ENCODE measurements around the gene CCNY. TPM values are rescaled to one million over a fixed set of nuclear protein-coding genes. Genes with fewer than 3 reads are reported as not detected.
A peak's percentile ranks its signal among the peaks of the same experiment; 100 is the strongest.

Gene CCNY
- total and polyA plus RNA-seq, 9 donors: 48.0 to 99.6 (median 89.1) TPM

- no peaks in the 10 kb centered on the region for H3K36me3 ChIP-seq (ENCODE audit: control insufficient read depth, insufficient read depth, low read length)
- H3K27ac ChIP-seq (ENCODE audit: low read length): peak overlapping the region; percentile 85
- WGBS (ENCODE audit: insufficient coverage): 71% methylated on average over 9 of the region's 9 CpGs
- no peak for DNase-seq
- H3K9me3 ChIP-seq (replicated peaks; ENCODE audit: control insufficient read depth, low read depth, low read length): no peaks in the 10 kb centered on the region
- H3K4me3 ChIP-seq (ENCODE audit: low read length): no peak overlapping the region
- peaks cover 27% of the 10 kb centered on the region for H3K4me1 ChIP-seq (ENCODE audit: control insufficient read depth, insufficient read depth, low read length)
- H3K27me3 ChIP-seq (ENCODE audit: control insufficient read depth, insufficient read depth, low read length): no peaks in the 10 kb centered on the region
Measured at GRCh38 chr10:35378541-35379210, 42.4 kb downstream of the CCNY start.

GRCh38 chr10:35379226-35380137 is 43.2 kb downstream of the CCNY start:
- Histone ChIP-seq H3K27ac (ENCODE audit: low read length) (peak overlapping the region; percentile 93), H3K4me1 (ENCODE audit: control insufficient read depth, insufficient read depth, low read length) (peaks cover 27% of the 10 kb centered on the region), H3K9me3 (replicated peaks; ENCODE audit: control insufficient read depth, low read depth, low read length) (no peaks in the 10 kb centered on the region), H3K36me3 (ENCODE audit: control insufficient read depth, insufficient read depth, low read length) (no peaks in the 10 kb centered on the region), H3K27me3 (ENCODE audit: control insufficient read depth, insufficient read depth, low read length) (no peaks in the 10 kb centered on the region), H3K4me3 (ENCODE audit: low read length) (no peak overlapping the region)
- DNase-seq: peak; percentile 89
- WGBS (ENCODE audit: insufficient coverage): 58% methylated on average over 5 of the region's 11 CpGs

DNA sequence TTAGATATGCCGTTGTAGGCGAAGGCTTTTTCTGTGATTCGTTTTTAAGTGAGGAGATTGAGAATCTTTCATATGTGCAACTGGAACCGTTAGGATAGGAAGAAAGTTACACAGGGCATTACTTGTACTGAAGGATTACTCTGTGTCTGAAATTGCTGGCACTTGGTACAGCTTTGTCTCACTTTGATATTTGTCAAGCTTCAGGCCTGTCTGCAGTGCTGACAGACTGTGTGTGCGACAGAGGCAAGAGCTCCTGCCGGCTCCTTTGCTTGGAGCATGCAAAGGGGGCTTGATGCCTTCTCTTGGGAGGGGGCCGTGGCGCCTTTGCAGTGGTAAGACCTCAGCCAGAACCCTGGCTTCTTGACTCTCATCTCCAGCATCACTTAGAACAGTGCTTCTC is 45.8 kb downstream of the CCNY start:
- no peak overlapping the region for H3K27ac ChIP-seq (ENCODE audit: low read length)
- peaks cover 2% of the 10 kb centered on the region for H3K36me3 ChIP-seq (ENCODE audit: control insufficient read depth, insufficient read depth, low read length)
- 73% methylated on average over 6 of the region's 8 CpGs for WGBS (ENCODE audit: insufficient coverage)
- peaks cover 29% of the 10 kb centered on the region for H3K4me1 ChIP-seq (ENCODE audit: control insufficient read depth, insufficient read depth, low read length)
- no peaks in the 10 kb centered on the region for H3K27me3 ChIP-seq (ENCODE audit: control insufficient read depth, insufficient read depth, low read length)
- DNase-seq: no peak
- H3K9me3 ChIP-seq (replicated peaks; ENCODE audit: control insufficient read depth, low read depth, low read length): no peaks in the 10 kb centered on the region
- H3K4me3 ChIP-seq (ENCODE audit: low read length): no peak overlapping the region

- no peak for DNase-seq
- no peak overlapping the region for H3K27ac ChIP-seq (ENCODE audit: low read length)
- H3K4me1 ChIP-seq (ENCODE audit: control insufficient read depth, insufficient read depth, low read length): peaks cover 25% of the 10 kb centered on the region
- H3K9me3 ChIP-seq (replicated peaks; ENCODE audit: control insufficient read depth, low read depth, low read length): peaks cover 2% of the 10 kb centered on the region
- WGBS (ENCODE audit: insufficient coverage): 94% methylated on average over 6 of the region's 10 CpGs
- H3K27me3 ChIP-seq (ENCODE audit: control insufficient read depth, insufficient read depth, low read length): no peaks in the 10 kb centered on the region
- H3K4me3 ChIP-seq (ENCODE audit: low read length): no peak overlapping the region
- peaks cover 2% of the 10 kb centered on the region for H3K36me3 ChIP-seq (ENCODE audit: control insufficient read depth, insufficient read depth, low read length)
Measured at GRCh38 chr10:35384265-35384868, 48.1 kb downstream of the CCNY start.

DNA sequence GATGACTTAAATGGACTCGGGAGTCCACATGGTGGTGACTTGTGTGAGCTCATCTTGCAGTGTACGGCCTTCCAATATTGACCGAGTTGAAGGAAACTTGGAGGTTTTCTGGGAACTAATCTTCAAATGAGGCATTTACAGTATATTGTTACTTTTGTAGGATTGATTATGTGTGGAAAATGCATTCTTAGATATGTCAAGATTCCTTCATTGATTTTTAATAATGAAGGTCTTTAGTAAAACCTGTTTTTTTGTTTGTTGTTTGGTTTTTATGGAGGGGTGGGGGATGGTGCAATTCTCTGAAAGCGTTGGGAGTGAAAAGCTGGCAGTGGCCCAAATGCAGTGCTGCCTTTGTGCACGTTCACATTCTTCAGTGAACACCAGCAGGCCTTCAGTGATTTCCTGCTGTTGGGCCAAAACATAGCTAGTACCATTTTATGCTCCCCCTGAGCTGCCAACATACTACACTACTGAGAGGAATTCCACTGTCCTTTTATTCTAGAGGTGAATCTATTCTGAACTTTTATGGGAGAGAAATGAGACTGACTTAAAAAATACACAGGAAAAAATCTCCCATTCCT is 50.4 kb downstream of the CCNY start:
- peaks cover 9% of the 10 kb centered on the region for H3K9me3 ChIP-seq (replicated peaks; ENCODE audit: control insufficient read depth, low read depth, low read length)
- 66% methylated on average over 4 of the region's 5 CpGs for WGBS (ENCODE audit: insufficient coverage)
- peak; percentile 65 for DNase-seq
- no peaks in the 10 kb centered on the region for H3K27me3 ChIP-seq (ENCODE audit: control insufficient read depth, insufficient read depth, low read length)
- H3K4me1 ChIP-seq (ENCODE audit: control insufficient read depth, insufficient read depth, low read length): peaks cover 10% of the 10 kb centered on the region
- H3K4me3 ChIP-seq (ENCODE audit: low read length): no peak overlapping the region
- peak overlapping the region; percentile 43 for H3K27ac ChIP-seq (ENCODE audit: low read length)
- H3K36me3 ChIP-seq (ENCODE audit: control insufficient read depth, insufficient read depth, low read length): peaks cover 2% of the 10 kb centered on the region

GRCh38 chr10:35387768-35388167 is 51.5 kb downstream of the CCNY start:
- DNase-seq: peak; percentile 37
- 73% methylated on average over 2 of the region's 2 CpGs for WGBS (ENCODE audit: insufficient coverage)
- H3K36me3 ChIP-seq (ENCODE audit: control insufficient read depth, insufficient read depth, low read length): peaks cover 2% of the 10 kb centered on the region
- peaks cover 14% of the 10 kb centered on the region for H3K4me1 ChIP-seq (ENCODE audit: control insufficient read depth, insufficient read depth, low read length)
- H3K9me3 ChIP-seq (replicated peaks; ENCODE audit: control insufficient read depth, low read depth, low read length): peaks cover 9% of the 10 kb centered on the region
- peak overlapping the region; percentile 22 for H3K27ac ChIP-seq (ENCODE audit: low read length)
- H3K27me3 ChIP-seq (ENCODE audit: control insufficient read depth, insufficient read depth, low read length): no peaks in the 10 kb centered on the region
- H3K4me3 ChIP-seq (ENCODE audit: low read length): no peak overlapping the region

DNA sequence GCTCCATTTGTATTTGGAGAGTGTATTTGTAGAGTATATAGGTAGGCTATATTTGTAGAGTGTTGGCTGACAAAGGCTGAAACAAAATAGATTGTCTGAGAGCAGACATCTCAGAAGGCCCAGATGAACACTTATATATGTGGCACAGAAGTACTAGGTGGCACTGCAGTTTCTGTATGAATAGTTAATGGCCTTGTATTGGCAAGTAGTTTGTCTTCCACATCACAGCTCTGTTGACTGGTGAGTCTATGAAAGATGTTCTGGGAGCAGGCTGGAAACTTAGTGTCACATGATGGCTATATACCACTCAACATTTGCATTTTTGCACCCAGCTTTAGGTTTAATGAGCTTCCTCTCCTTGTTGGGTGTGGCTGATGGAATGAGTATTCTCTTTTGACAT is 51.9 kb downstream of the CCNY start:
- peaks cover 2% of the 10 kb centered on the region for H3K36me3 ChIP-seq (ENCODE audit: control insufficient read depth, insufficient read depth, low read length)
- DNase-seq: no peak
- H3K27me3 ChIP-seq (ENCODE audit: control insufficient read depth, insufficient read depth, low read length): no peaks in the 10 kb centered on the region
- peaks cover 9% of the 10 kb centered on the region for H3K9me3 ChIP-seq (replicated peaks; ENCODE audit: control insufficient read depth, low read depth, low read length)
- H3K4me1 ChIP-seq (ENCODE audit: control insufficient read depth, insufficient read depth, low read length): peaks cover 17% of the 10 kb centered on the region
- H3K4me3 ChIP-seq (ENCODE audit: low read length): no peak overlapping the region
- no peak overlapping the region for H3K27ac ChIP-seq (ENCODE audit: low read length)

- no peaks in the 10 kb centered on the region for H3K27me3 ChIP-seq (ENCODE audit: control insufficient read depth, insufficient read depth, low read length)
- peaks cover 2% of the 10 kb centered on the region for H3K36me3 ChIP-seq (ENCODE audit: control insufficient read depth, insufficient read depth, low read length)
- peaks cover 22% of the 10 kb centered on the region for H3K4me1 ChIP-seq (ENCODE audit: control insufficient read depth, insufficient read depth, low read length)
- WGBS (ENCODE audit: insufficient coverage): 67% methylated on average over 1 of the region's 1 CpG
- no peak overlapping the region for H3K27ac ChIP-seq (ENCODE audit: low read length)
- no peak overlapping the region for H3K4me3 ChIP-seq (ENCODE audit: low read length)
- DNase-seq: no peak
- H3K9me3 ChIP-seq (replicated peaks; ENCODE audit: control insufficient read depth, low read depth, low read length): peaks cover 9% of the 10 kb centered on the region
Measured at GRCh38 chr10:35388682-35389081, 52.4 kb downstream of the CCNY start.

DNA sequence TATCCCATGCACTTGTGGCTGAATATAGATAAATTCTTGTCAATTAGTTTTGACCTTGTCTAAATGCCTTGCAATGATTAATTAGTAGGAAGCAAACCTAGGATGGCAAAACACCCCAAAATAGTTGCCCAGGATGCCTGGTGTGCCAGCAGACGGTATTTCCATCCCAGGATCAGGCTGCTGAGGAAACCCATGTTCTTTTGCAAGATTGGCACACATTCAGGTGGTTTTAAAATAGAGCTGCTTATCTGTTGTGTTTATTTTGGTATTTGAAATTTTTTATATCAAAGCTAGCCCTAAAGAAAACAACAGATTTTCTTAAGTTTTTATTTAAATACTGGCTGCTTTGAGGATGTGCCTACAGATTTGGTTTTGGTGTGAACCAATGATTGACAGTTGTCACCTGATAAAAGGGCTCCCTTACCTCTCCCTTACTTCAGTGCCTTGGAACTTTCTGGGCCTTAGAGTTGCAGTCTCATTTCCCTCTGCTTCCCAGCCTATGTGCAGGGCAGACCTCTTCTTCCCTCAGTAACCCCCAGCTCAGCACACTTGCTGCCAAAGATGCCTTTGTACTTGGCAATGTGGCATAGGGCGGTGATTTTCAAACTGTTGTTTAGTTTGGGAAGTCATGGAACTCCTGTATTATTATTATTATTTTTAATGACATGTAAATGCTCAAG is 54.0 kb downstream of the CCNY start:
- Histone ChIP-seq H3K36me3 (ENCODE audit: control insufficient read depth, insufficient read depth, low read length) (peaks cover 2% of the 10 kb centered on the region), H3K27ac (ENCODE audit: low read length) (no peak overlapping the region), H3K27me3 (ENCODE audit: control insufficient read depth, insufficient read depth, low read length) (no peaks in the 10 kb centered on the region), H3K4me1 (ENCODE audit: control insufficient read depth, insufficient read depth, low read length) (peaks cover 33% of the 10 kb centered on the region), H3K9me3 (replicated peaks; ENCODE audit: control insufficient read depth, low read depth, low read length) (peaks cover 9% of the 10 kb centered on the region), H3K4me3 (ENCODE audit: low read length) (no peak overlapping the region)
- WGBS (ENCODE audit: insufficient coverage): 71% methylated on average over 1 of the region's 2 CpGs
- DNase-seq: no peak

All from muscle of leg (tissue), 11 donors.